Left lobe of liver (tissue), 2 donors: Measurements from ENCODE around the gene CCDC102A. TPM values are rescaled to one million over a fixed set of nuclear protein-coding genes. Genes with fewer than 3 reads are reported as not detected.
"Not testable (repeated sequence)": the region's sequence is repeated elsewhere in the genome, so short reads cannot be mapped to it uniquely, and the experiment has no call there.

Source experiments
- ATAC-seq: fragments of 200-7000 bp; cut with Tn5 transposase; one replicate; pipeline ENCODE4 v1.9.1; 2020; ENCODE audit warnings: mild to moderate bottlenecking, moderate library complexity
- DNase-seq: peaks from one replicate; pipeline ENCODE4 v3.0.0-alpha.2; 2020; ENCODE audit warnings: low spot score
- total RNA-seq: library from RNA; stranded (reverse); gene quantifications from one replicate; pipeline ENCODE4 v1.2.1, GENCODE V29; 2021
- donor health status: DM: no; HTN: no; CAD: no; lungs with moderate emphysema.
- donor health status: DM: no; HTN: yes; CAD: no.

The CCDC102A gene
- total RNA-seq, 1 donor from 2014 or later = 0.83 TPM

DNA sequence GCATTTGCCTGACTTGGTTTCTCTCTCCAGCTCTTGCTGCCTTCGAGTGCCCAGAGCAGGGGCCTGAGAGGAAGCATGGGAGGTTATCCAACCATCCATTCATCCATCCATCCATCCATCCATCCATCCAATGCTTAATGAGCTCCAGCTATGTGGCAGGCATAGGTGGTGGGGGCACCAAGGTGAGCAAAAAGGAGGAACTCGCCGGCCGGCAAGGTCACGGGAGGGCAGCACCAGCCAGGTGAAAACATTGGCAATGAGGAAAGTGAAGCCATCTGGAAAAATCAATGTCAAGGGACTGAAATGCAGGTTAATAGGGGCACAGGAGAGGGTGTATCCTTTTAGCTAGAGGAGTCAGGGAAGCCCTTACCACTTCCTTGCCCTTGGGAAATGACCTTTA lies 31.9 kb downstream of the CCDC102A start:
- no peak for DNase-seq
- no peak for ATAC-seq

DNA sequence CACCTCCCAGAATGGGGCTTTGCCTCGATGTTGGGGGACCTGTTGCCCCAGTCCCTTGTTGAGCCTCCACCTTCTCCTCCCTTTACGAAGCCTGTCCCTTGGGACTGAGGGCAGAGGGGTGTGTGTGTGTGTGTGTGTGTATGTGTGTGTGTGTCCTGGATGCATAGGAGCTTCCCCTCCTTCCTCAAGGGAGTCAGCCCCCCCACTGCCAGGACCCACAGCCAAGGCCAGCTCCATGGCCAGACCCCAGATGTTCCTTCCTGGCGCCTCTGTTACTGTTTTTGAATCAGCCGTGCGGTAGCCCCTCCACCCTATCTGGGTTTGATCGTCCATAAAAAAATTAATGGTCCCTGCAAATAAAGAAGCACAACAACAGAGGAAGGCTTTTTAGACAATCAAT lies 32.4 kb downstream of the CCDC102A start:
- ATAC-seq = no peak
- DNase-seq = no peak

- ATAC-seq (no peak), DNase-seq (no peak)
Measured at GRCh38 chr16:57503366-57503765, 33.0 kb downstream of the CCDC102A start.

- ATAC-seq = no peak
- no peak for DNase-seq
Measured at GRCh38 chr16:57502048-57502775, 34.2 kb downstream of the CCDC102A start.

- no peak for ATAC-seq
- DNase-seq = no peak
Measured at GRCh38 chr16:57501492-57501891, 34.9 kb downstream of the CCDC102A start.

DNA sequence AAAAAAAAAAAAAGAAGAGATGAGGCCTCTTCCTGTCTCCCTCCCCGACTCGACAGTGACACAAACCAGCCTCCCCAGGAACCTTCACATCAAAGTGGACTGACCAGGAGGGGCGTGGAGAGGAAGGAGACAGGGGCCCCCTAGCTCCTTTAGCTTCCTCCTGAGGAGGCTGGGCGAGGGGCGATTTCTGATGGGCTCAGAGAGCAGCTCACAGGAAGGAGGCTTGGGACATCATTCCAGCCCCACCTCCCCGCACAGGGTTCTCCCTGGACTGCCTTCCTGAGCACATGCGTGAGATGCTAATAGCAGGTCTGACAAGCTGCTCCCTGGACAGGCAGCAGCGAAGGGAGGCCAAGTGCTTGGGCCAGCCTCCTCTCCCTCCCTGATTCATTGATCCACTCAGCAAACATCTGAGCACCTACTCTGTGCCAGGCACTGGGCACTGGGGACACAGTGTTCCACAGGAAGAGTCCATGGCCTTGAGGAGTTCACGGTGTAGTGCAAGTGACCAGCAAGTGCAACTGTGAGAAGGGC lies 35.7 kb downstream of the CCDC102A start:
- DNase-seq (peak; percentile 89), ATAC-seq (peak; percentile 96)

- not testable (repeated sequence) for ATAC-seq, DNase-seq
Measured at GRCh38 chr16:57499941-57500340, 36.4 kb downstream of the CCDC102A start.

GRCh38 chr16:57498031-57498430 lies 38.3 kb downstream of the CCDC102A start:
- ATAC-seq (no peak), DNase-seq (no peak)

DNA sequence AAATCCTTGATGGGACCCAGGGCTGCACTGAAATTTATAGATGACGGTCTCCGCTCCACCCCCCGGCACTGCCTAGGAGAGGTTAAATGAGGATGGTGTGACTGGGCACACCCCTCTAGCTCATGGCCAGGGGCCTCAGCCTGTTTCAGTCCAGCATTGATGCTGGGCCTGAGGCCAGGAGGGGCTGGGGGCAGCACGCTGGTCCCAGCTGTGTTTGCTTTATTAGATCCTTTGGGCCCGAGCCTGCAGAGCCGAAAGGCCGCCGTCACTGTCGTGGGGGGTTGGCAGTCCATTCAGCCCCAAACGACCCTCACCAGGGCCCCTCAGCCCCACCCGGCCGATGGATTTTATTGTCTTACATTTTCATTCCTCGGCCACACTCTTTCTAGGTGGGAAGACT lies 39.2 kb downstream of the CCDC102A start:
- DNase-seq (no peak), ATAC-seq (no peak)

- no peak for ATAC-seq
- DNase-seq = no peak
Measured at GRCh38 chr16:57493767-57494166, 42.6 kb downstream of the CCDC102A start.

DNA sequence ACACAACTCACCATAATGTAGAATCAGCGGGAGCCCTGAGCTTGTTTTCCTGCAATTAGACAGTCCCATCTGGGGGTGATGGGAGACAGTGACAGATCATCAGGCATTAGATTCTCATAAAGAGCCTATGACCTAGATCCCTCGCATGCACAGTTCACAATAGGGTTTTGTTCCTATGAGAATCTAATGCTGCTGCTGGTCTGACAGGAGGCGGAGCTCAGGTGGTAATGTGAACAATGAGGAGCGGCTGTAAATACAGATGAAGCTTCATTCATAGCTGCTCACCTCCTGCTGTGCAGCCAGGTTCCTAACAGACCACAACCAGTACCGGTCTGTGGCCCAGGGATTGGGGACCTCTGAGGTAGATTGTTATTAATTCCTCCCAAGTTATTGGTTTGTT lies 47.1 kb downstream of the CCDC102A start:
- DNase-seq = no peak
- ATAC-seq = no peak

GRCh38 chr16:57486858-57487834 lies 49.2 kb downstream of the CCDC102A start:
- ATAC-seq (no peak), DNase-seq (no peak)

- ATAC-seq = peak; percentile 97
- DNase-seq = peak; percentile 85
Measured at GRCh38 chr16:57485916-57486857, 50.2 kb downstream of the CCDC102A start, which contains the start of gene DOK4. DOK4 (minus strand) TSS chr16:57486493; CDS start chr16:57479507, 6,986 bp downstream.

DNA sequence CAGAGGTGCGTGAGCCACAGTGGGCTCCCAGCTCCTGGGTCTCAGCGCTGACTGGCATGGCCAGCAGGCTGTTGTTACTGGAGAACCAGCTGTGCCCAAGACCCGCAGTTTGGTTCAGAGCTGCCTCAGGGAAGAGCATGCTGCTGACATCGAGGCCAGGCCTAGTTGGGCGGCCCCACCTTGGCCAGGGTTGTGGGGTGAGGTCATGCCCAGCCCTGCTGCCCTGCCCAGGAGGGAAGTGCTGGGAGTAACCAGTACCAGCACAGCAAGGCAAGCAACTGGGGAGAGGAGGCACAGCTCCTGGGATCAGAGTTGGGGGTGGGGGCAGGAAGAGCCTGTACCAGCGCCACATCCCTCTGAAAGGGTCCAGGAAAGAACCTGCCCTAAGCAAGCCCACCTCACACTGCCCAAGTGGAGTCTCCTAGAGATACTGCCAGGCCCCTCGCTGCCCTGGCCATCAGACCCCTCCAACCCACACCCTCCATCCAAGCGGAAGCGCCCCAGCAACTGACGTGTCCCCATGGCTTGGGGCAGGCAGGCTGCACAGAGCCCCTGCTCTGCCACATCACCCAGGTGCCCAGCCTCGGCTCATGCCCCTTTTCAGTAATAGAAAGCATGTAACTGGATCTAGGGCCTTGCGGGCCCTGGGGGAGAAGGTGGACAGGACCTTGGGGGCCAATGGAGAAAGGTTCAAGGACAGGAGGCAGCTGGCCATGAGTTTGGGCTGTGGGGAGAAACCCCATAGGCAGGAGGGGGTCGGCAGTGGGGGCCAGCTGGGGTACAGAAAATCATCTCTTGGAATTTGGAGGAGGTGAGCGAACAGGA lies 51.1 kb downstream of the CCDC102A start:
- DNase-seq (no peak), ATAC-seq (peak; percentile 4)

- no peak for DNase-seq
- ATAC-seq = no peak
Measured at GRCh38 chr16:57484515-57485005, 51.8 kb downstream of the CCDC102A start.

DNA sequence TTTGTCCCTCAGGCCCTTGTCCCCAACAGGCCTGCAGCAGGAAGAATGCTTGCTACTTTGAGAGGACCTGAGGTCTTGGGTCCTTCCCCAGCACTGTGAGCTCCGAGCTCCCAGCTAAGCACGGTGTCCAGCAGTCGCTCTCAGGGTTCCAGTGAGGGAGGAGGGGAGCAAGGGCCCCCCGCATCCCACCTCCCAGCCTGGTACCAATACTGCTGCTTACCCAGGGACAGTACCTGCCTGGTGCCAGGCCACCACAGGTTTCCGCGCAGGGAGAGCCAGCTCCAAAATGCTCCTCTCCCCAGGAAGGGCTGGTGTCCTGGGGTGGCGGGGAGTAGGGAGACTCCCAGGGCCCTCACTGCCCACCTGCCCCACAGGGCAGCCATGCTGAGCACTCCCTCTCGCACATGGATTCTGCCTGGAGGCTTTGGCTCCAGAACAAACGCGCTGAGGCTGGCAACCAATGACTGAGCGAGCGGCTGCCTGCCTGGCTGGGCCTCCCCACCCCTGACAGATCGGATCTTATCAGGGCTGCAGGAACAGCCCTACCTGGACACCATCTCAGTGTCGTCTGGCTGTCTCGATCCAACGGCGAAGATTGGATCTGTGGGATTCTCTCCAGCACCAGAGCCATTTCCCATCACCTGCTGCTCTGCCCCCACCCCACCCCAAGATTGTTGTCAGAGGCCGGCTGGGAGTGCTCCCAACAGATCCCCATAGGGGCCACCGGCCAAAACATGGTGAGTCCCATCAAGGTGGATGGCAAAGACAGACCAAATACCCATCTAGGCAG lies 52.5 kb downstream of the CCDC102A start:
- ATAC-seq = no peak
- DNase-seq = no peak

- ATAC-seq (no peak), DNase-seq (no peak)
Measured at GRCh38 chr16:57482845-57483545, 53.4 kb downstream of the CCDC102A start.

DNA sequence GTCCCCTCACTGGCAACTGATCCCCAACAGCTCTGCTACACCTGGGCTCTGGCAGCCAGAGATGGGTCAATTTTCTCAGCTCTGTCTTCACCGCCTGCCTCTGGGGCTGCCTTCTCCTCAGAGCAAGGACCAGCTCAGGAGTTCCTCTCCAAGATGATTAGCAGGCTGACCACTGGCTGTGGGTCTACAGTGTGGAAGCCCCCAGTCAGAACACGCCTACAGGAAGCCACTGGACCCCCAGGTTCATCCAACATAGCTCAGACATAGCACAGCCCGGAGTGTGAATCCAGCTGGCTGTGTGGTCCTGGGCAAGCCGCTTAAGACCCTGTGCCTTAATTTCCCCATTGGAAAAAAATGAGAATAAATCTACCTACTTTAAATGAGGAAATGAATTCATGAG lies 55.0 kb downstream of the CCDC102A start:
- ATAC-seq = no peak
- DNase-seq = no peak
